Sigmoid colon (tissue), 4 donors: ENCODE results near the gene RAB11FIP5.

Source experiments
- CTCF ChIP-seq, 4 experiments: fragments of 450-650 bp in 3 of 4; fragments of 200-600 bp in 1 of 4; IDR thresholded peaks; one replicate each; pipeline ENCODE4 v1.5.1; 2016 to 2019; ENCODE audit warnings: antibody characterized with exemption in 4 of 4, mild to moderate bottlenecking in 3 of 4, moderate library complexity in 2 of 4
- POLR2AphosphoS5 ChIP-seq, 4 donors: sonication (generic); formaldehyde crosslinking; IDR thresholded peaks; one replicate each; pipeline ENCODE4 v1.6.1; 2017; ENCODE audit warnings: antibody characterized with exemption in 4 of 4

- TF ChIP-seq POLR2AphosphoS5 (IDR thresholded peaks at IDR 0.05), result no peak
- TF ChIP-seq CTCF (IDR thresholded peaks at IDR 0.05), result no peak
These were observed 9.8 kb upstream of the RAB11FIP5 start for GRCh38 chr2:73122536-73122935.
